ENCODE results near the gene FATE1. TPM values are rescaled to one million over a fixed set of nuclear protein-coding genes. Genes with fewer than 3 reads are reported as not detected.

The FATE1 gene, protein sequence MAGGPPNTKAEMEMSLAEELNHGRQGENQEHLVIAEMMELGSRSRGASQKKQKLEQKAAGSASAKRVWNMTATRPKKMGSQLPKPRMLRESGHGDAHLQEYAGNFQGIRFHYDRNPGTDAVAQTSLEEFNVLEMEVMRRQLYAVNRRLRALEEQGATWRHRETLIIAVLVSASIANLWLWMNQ
- total RNA-seq (1 to 10 TPM in 1 of 10 donors, under 1 TPM in 4, not detected in 5; 0.25 to 2.2 (median 0.58) TPM), polyA plus RNA-seq (under 1 TPM; 0.35 to 0.59 TPM)
- long read RNA-seq, donor 1 = 0 reads
- long read RNA-seq, donor 2 = 0 reads
- long read RNA-seq, donor 3 = 0 reads

DNA sequence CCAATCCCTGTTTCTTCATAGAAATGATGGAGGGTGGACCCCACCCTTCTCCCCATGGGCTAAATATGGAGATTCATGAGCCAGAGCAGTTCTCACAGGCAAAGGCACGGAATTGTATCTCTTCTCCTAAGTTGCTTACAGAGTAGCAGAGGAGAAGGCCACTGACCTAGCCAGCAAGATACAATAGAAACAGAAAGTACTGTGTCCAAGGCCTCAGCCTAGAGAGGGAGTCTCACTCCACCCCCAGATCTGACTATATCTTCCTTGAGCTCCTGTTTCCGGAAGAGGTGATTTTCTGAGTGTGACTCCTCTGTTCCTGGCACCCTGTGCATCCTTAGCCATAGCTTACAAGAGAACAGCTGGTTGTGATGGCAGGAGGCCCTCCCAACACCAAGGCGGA lies at the start of gene FATE1:
FATE1 (plus strand) TSS at position 284 of the 400 bp plus-strand sequence; CDS start at position 369, 85 bp downstream.
- intact Hi-C loops (cut with DNase I) = no loop called here
- 51 to 68% methylated on average over 3 of the region's 3 CpGs for WGBS, 2 donors
- peak in 3 of 8 donors; percentile 38 to 45 (median 44) for ATAC-seq
- Histone ChIP-seq H3K36me3 (no peaks in the 10 kb centered on the region), H3K27me3 (peaks cover 0 to 9% (median 0%) of the 10 kb centered on the region in 7 donors), H3K27ac (peak within 1 kb of the TSS in 3 of 10 donors; percentile 12 to 29 (median 13)), H3K4me1 (peaks cover 0 to 23% (median 5%) of the 10 kb centered on the region in 9 donors), H3K9me3 (no peaks in the 10 kb centered on the region), H3K4me3 (no peak within 1 kb of the TSS)
- no peak for DNase-seq
- TF ChIP-seq, protein P1, sequence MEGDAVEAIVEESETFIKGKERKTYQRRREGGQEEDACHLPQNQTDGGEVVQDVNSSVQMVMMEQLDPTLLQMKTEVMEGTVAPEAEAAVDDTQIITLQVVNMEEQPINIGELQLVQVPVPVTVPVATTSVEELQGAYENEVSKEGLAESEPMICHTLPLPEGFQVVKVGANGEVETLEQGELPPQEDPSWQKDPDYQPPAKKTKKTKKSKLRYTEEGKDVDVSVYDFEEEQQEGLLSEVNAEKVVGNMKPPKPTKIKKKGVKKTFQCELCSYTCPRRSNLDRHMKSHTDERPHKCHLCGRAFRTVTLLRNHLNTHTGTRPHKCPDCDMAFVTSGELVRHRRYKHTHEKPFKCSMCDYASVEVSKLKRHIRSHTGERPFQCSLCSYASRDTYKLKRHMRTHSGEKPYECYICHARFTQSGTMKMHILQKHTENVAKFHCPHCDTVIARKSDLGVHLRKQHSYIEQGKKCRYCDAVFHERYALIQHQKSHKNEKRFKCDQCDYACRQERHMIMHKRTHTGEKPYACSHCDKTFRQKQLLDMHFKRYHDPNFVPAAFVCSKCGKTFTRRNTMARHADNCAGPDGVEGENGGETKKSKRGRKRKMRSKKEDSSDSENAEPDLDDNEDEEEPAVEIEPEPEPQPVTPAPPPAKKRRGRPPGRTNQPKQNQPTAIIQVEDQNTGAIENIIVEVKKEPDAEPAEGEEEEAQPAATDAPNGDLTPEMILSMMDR (IDR thresholded peaks at IDR 0.05) = no peak

DNA sequence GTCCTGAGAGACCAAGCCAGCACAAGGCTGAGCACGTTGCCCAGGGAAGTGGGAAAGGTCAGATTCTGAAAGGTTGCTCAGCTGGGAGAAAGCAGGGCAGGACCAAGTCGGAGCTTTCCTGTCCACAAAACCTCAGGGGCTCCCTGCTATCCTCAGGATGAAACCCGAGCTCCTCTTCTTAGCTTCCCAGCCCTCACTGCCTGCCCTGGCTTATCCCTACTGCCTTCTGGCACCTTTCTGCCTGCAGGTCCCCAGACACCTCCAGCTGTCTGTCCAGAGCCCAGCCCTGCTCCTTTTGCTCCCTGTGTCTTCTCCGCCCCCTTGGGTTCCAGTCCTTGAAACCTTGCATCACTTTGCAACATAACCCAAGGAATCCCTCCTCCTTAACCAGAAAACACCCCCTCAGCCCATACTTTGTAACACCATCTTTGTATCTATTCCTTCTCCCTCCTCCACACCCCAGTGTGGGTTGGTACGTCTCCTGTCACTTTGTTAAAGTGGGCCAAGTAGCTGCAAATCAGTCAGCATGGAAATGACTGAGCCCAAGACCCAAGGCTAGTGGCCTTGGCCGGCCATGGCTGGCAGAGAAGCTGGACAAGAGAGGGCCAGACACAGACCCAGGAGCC lies 40.6 kb upstream of the FATE1 start:
- Histone ChIP-seq H3K4me3 (no peak overlapping the region), H3K27ac (no peak overlapping the region), H3K4me1 (no peaks in the 10 kb centered on the region), H3K27me3 (peaks cover 0 to 2% (median 0%) of the 10 kb centered on the region in 7 donors), H3K9me3 (no peaks in the 10 kb centered on the region), H3K36me3 (no peaks in the 10 kb centered on the region)
- WGBS, 2 donors = 74 to 78% methylated on average over 6 of the region's 6 CpGs
- intact Hi-C loops (cut with DNase I) = loop anchor here in 2 of 10 donors (10.0 kb wide), 2 partner anchors 160 to 520 kb away; no protein-coding TSS in a partner anchor
- DNase-seq (no peak), ATAC-seq (no peak)
- TF ChIP-seq, protein P1 (IDR thresholded peaks at IDR 0.05) = no peak

DNA sequence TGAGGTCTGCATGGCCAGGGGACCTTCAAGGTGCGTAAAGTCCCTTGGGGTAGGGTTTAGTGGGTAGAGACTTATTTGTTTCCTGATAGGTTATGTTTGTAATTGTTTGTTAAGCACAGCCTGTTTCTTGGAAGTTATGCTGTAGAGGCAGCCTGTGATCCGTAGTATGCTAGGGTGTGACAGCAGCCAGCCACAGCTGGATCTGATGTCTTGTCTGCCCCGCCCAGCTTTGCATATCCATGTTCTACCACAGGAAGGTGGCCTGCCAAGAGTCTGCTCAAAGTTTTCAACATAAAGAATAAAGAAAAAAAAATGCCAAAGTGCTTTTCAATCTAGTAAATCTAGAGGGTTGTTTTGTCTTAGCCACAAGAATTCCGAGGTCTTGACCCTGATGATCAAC lies 39.6 kb upstream of the FATE1 start:
- TF ChIP-seq, protein P1 (IDR thresholded peaks at IDR 0.05) = no peak
- Histone ChIP-seq H3K4me3 (no peak overlapping the region), H3K9me3 (no peaks in the 10 kb centered on the region), H3K36me3 (no peaks in the 10 kb centered on the region), H3K4me1 (no peaks in the 10 kb centered on the region), H3K27me3 (no peaks in the 10 kb centered on the region), H3K27ac (no peak overlapping the region)
- DNase-seq (no peak), ATAC-seq (no peak)
- intact Hi-C loops (cut with DNase I) = loop anchor here in 2 of 10 donors (10.0 kb wide), 2 partner anchors 161 to 521 kb away; no protein-coding TSS in a partner anchor
- 62 to 86% methylated on average over 4 of the region's 4 CpGs for WGBS, 2 donors

DNA sequence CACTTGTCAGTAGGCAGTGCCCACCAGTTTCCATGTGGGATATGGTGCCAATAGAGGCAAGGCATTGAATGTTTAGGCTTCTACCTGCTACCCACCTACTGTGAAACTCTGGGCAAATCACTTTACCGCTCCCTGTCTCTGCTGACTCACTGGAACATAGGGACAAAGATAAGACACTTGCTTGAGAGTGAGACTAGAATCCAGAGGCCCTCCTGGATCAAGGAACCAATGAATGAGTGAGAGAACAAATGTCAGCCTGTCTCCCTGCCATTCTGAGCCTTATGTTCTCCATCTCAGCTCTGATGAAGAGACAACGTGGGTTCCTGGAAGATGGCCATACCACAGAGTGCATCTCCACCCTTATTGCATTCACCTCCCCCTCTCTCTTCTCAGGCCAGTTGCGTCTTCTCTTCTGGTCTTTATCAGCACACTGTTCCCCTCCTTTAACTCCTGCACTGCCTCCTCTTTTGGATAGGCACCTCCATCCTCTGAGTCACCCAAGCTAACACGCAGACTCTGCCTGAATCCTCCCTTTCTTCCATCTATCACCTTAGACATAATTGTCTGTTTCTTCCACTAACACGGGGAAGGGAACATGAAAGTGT lies 35.9 kb upstream of the FATE1 start:
- 69 to 81% methylated on average over 5 of the region's 5 CpGs for whole genome bisulfite sequencing, 2 donors

More for the DNA sequence above, 35.9 kb upstream of the FATE1 start:
- peaks cover 0 to 5% (median 0%) of the 10 kb centered on the region in 7 donors for H3K27me3 ChIP-seq
- no peaks in the 10 kb centered on the region for H3K9me3 ChIP-seq
- no peak for DNase-seq
- no peak for ATAC-seq
- H3K4me3 ChIP-seq = no peak overlapping the region
- H3K4me1 ChIP-seq = no peaks in the 10 kb centered on the region
- intact Hi-C loops (cut with DNase I) = loop anchor here in 9 of 10 donors (2.0 to 10.0 kb wide), 6 partner anchors 165 to 528 kb away; no protein-coding TSS in a partner anchor
- H3K36me3 ChIP-seq = no peaks in the 10 kb centered on the region
- TF ChIP-seq, protein P1 (IDR thresholded peaks at IDR 0.05) = no peak
- H3K27ac ChIP-seq = no peak overlapping the region
